ENCODE data around the gene RNF125.

Gene RNF125

DNA sequence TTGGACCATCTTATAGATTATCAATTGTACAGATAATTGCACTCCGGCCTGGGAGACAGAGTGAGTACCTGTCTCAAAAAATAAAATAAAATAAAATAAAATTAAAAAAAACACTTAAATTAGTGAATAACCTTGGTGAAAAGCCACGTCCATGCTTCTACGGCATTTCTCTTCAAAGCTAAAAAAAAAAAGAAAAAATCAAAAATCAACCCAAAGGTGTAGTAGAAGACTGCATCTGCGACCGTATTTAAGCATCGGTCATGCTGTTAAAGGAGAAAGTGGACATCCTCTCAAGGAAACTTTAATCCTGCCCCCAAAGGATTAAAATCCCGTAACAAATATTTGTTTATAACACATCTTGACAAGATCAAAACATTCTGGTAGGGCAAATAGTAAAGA is 72.7 kb downstream of the RNF125 start:
- no peak for DNase-seq (ENCODE audit: low read depth in 2 of 2)

DNA sequence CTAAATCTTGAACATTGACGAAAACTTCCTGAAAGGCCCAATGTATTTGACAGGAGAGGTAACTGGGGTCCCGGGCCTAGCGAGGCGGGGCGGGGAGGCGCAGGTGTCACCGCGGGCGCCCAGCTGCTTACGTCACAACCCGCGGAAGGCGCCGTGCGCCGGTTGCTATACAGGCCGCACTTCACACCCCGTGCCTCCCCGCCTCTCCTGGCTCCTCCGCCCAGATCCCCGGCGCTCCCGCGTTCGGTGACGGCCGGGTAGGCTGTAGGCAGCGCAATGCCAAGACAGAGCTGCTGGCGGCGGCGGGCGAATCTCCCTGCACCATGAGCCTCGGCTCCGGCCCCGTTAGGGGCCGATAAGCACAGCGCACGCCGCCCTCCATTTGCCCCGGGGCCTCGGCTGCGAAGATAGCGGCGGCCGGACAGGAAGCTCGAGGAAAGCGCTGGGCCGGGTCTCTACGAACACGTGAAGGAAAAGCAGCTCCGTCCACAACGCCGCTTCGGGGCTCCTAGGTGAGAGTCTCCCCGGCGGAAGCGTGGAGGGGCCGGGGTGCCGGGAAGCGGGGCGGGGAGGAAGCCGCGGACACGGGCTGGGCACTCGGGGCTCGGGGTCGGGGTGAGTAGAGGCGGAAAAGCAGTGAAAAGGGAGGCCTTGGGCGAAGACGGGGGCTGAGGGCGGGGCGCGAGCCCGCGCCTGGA is 73.2 kb downstream of the RNF125 start, which contains the start of gene RNF138:
TSS of gene RNF138 (plus strand) at position 151 of the 698 bp plus-strand sequence. CDS start 903 bp downstream, outside the sequence.
- DNase-seq (ENCODE audit: low read depth in 2 of 2) = peak; percentile 80 to 82

DNA sequence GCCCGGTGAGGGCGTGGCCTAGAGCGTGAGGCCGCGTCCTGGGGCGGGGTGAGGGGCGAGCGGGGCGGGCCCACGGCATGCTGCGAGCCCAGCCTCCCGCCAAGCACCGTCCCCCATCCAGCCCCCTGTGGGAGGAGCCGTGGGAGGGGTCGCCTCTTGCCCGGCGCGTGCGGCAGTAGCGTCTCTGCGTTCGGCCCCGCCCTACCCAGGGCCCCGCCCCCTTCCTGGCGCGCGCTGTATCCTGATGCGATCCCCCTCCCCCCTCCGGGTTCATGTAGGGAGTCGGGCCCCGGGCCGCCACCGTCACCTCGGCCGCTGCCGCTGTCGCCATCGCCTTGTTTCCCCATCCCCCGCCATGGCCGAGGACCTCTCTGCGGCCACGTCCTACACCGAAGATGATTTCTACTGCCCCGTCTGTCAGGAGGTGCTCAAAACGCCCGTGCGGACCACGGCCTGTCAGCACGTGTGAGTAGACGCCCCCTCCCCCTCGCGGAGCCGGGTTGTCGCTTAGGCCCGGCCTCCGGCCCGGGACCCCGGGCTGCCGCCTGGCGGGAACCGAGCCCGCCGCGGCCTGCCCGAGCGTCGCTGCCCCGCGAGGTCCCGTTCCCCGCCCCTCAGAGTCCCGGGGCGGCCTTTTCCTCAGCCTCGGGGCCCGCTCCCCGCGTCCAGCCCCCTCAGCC is 73.9 kb downstream of the RNF125 start:
- DNase-seq (ENCODE audit: low read depth in 2 of 2) = peak; percentile 99 to 100

DNA sequence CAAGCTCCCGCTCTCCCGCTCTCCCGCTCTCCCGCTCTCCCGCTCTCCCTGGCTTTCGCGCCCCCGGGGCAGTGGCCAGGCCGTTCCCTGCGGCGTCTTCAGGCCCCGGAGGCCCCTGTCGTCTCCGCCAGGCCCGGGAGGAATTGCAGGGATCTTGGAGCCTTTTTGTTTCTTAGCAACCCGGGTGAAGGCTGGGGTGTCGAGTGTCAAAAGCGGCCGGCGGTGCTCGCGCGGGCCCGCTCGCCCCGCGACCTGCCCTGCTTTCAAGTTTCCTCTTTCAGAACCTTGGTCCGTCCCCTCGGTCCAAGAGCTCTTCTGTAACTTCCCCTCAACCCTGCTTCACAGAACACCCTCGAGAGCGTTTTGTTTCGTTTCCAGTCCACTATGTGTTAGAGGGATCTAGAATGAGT is 74.5 kb downstream of the RNF125 start:
- DNase-seq (ENCODE audit: low read depth in 2 of 2) = peak in 1 of 2 donors; percentile 11

DNA sequence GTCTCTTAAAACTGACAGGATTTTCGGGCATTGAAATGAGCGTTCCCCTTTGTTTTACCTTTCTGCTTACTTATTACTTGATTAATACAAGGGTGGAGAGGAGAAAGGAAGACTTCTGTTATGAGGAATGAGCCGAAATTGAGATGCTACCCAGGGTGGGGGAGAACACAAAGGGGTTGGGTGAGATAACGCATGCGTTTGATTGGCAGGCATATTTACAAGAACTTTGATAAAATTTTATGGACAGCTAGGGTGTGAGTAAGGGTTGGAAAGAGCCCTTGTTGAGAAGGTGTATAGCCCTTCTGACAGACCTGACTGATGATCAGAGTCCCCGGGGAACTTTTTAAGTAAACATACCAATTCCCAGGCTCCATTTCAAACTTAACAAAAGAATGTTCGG is 74.9 kb downstream of the RNF125 start:
- no peak for DNase-seq (ENCODE audit: low read depth in 2 of 2)

DNA sequence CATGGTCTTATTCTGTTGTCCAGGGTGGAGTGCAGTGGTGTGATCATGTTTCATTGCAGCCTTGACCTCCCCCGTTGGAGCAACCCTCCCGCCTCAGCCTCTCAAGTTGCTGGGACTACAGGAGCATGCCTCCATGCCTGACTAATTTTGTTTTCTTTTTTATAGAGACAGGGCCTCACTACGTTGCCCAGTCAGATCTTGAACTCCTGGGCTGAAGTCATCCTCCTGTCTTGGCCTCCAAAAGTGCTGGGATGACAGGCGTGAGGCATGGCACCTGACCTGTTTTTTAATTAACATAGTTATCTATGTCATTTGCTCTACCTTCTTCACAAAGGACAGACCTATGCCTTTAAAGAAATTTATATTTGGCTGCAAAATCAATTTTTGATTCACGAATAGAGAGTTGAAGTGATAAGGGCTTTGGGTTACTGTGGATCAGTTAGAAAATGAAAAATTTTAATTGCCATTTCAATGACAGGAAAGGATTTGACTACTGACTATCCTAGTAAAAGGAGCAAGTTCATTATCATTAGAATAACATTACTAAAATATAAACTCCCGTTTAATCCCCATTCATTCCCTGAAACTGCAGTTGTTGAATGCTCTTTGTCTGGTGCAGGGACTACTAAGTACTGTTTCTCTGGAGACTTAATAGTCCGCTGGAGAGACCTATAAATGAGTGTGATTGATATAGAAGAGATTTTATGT is 76.7 kb downstream of the RNF125 start:
- DNase-seq (ENCODE audit: low read depth in 2 of 2) = no peak

DNA sequence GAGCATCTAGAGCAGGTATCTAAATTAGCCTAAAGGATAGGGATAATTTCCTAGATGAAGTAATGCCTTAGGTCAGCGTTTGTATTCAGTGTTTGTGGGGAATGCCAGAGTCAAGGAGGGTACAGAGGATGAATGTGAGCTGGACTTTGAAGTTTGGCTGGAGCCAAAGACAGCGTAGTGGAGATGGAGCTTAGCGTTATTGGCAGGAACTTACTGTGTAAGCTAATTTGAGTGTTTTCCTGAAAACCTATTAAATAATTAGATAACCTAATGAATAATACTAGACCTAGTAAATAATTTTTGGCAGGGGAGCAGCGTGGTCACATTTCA is 77.2 kb downstream of the RNF125 start:
- no peak for DNase-seq (ENCODE audit: low read depth in 2 of 2)

DNA sequence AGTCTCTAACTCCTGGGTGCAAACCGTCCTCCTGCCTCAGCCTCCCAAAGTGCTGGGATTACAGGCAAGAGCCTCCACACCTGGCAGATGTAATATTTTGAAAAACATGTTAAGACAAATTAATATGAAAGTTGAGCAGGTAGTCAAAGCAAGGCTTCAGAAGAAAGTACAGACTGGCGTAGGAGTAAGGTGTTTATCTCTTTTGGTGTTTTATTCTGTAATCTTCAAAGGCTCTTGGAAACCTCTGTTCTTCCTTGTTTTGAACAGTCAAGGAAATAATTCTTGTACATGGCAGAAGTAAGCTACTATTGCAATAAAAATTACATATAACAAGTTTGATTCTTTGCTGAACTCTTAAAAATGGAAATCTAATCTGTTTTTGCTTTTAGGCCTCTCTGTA is 78.3 kb downstream of the RNF125 start:
- no peak for DNase-seq (ENCODE audit: low read depth in 2 of 2)

DNA sequence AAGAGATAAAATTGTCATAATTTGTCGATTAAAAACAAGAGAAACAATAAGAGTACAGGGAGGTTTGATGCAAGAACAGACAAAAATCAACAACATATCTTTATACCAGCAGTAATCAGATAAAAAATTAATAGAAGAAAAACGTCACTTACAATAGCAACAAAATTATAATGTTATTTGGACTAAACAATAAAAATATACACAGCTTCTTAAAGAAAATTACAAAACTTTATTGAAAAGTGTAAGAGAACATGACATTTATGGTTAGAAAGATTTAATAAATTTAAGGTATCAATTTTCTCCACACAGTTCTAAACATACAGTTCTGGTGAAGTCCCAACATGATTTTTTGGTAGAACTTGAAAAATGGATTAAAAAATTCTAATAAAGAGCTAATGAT is 85.9 kb downstream of the RNF125 start:
- DNase-seq (ENCODE audit: low read depth in 2 of 2) = no peak

DNA sequence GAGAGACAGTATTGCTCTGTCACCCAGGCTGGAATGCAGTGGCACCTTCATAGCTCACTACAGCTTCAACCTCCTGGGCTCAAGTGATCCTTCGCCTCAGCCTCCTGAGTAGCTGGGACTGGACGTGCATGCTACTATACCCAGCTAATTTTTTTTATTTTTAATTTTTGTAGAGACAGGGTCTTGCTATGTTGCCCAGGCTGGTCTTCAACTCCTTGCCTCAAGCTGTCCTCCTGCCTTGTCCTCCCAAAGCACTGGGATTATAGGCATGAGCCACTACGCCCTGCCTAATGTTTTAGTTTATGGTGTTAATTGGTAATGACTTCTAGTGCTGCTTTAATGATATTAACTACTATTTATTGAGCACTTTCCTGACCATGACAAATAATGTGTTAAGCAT is 91.4 kb downstream of the RNF125 start:
- no peak for DNase-seq (ENCODE audit: low read depth in 2 of 2)

DNA sequence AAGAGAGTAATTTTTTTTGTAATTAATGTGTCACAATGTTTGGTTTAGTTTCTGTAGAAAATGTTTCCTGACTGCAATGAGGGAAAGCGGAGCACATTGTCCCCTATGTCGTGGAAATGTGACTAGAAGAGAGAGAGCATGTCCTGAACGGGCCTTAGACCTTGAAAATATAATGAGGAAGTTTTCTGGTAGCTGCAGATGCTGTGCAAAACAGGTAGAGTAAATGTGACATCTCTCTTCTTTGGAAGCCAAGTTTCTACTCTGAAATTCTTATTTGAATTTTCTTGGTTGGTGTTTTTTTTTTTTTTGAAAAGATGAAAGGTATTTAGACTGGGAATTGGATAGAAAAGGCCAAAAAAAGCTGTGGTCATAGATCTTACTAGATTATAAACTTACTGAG is 93.1 kb downstream of the RNF125 start:
- DNase-seq (ENCODE audit: low read depth in 2 of 2) = no peak

DNA sequence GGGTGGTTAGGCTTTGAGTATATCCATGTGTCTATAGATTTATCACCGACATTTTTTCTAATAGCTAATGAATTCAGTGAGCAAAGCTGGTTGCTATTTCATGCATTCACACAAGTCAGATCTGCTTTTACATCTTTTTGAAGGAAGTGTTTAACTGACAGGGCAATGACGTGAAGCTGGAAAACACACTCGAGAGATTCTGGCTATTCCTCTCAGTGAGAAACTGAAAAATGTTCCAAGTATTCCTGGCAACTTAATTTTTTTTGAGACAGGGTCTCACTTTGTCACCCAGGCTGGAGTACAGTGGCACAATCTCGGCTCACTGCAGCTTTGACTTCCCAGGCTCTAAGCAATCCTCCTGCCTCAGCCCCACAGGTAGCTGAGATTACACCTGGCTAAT is 94.2 kb downstream of the RNF125 start:
- no peak for DNase-seq (ENCODE audit: low read depth in 2 of 2)

DNA sequence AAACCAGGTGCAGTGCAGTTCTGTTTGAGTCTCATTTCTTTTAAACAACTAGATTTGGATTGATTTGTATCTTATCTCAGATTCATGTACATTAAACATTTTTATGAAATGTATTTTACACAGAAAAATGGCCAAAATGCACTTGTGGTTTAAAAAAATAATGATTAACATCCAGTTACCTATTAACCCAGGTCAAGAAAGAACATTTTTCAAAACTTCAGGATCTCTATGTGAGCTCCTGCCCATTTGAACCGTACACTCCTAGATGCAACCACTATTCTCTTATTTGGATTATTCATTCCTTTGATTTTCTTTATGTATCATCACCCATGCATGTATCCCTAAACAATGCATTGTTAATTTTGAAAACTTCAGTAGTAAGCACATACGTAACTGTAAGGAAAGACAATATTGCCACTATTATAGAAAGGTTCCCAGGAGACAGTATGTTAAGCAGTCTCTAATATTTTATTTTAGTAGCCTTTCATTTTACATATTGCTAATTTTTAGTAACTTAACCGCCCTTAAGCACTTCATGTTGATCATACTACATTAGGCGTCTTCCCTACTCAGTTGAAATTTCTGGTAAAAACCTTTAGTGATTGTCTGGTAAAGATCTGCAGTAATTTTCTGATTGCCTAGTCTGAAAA is 95.8 kb downstream of the RNF125 start:
- DNase-seq (ENCODE audit: low read depth in 2 of 2) = no peak

DNA sequence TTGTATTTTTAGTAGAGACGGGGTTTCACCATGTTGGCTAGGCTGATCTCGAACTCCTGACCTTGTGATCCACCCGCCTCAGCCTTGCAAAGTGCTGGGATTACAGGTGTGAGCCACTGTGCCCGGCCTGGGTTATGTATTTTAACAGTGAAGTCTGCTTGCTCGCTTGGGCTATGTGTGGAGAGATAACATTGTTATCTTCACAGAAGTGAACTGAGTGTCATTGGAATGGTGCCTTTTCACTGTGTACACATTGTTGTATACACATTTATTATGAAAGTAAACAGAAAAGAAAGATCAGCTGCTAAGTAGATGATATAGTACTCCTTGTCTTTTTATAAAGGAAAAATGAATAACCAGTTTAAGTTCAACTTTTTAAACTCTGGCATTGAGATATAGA is 103.4 kb downstream of the RNF125 start:
- DNase-seq (ENCODE audit: low read depth in 2 of 2) = no peak
